Loucy (cell line): ENCODE data around the gene ZNF546.

Experiments used
- H2AFZ ChIP-seq: fragments of 200-600 bp; sonication (generic); 2 replicates; pipeline ENCODE4 v1.6.0; 2016; ENCODE audit warnings: antibody characterized with exemption, mild to moderate bottlenecking, low read length, moderate library complexity
- H3F3A ChIP-seq: fragments of 200-600 bp; 2 replicates; pipeline ENCODE4 v1.6.0; 2016; ENCODE audit warnings: antibody characterized with exemption, low read depth, mild to moderate bottlenecking
- H3K27me3 ChIP-seq: fragments of 200-600 bp; sonication (generic); 2 replicates; pipeline ENCODE4 v1.6.1; 2014; ENCODE audit warnings: low read length, mild to moderate bottlenecking; ENCODE audit not compliant: insufficient read depth, poor library complexity, severe bottlenecking
- H3K36me3 ChIP-seq: fragments of 200-600 bp; sonication (generic); 2 replicates; pipeline ENCODE4 v1.6.1; 2016; ENCODE audit warnings: low read length; ENCODE audit not compliant: insufficient read depth
- H3K4me1 ChIP-seq: fragments of 200-600 bp; sonication (generic); 2 replicates; pipeline ENCODE4 v1.5.1; 2014; ENCODE audit warnings: low read length, mild to moderate bottlenecking; ENCODE audit not compliant: insufficient read depth, poor library complexity, severe bottlenecking
- H3K4me2 ChIP-seq: fragments of 200-600 bp; sonication (generic); 2 replicates; pipeline ENCODE4 v1.6.0; 2014; ENCODE audit warnings: antibody characterized with exemption, low read length, low read depth, mild to moderate bottlenecking; ENCODE audit not compliant: poor library complexity, severe bottlenecking
- H3K4me3 ChIP-seq: fragments of 200-600 bp; sonication (generic); 2 replicates; pipeline ENCODE4 v1.5.1; 2014; ENCODE audit warnings: low read length, mild to moderate bottlenecking, mixed read lengths; ENCODE audit not compliant: poor library complexity, severe bottlenecking
- H3K79me2 ChIP-seq: fragments of 200-600 bp; sonication (generic); 2 replicates; pipeline ENCODE4 v1.6.1; 2014; ENCODE audit warnings: low read length; ENCODE audit not compliant: insufficient read depth
- H3K9ac ChIP-seq: fragments of 200-600 bp; sonication (generic); 2 replicates; pipeline ENCODE4 v1.6.0; 2014; ENCODE audit warnings: mild to moderate bottlenecking, low read depth, low read length, moderate library complexity; ENCODE audit not compliant: poor library complexity, severe bottlenecking
- H3K9me2 ChIP-seq: fragments of 200-600 bp; sonication (generic); replicated peaks from 2 replicates; pipeline ENCODE4 v1.6.1; 2016; ENCODE audit warnings: low read depth, low read length, mixed read lengths
- H3K9me3 ChIP-seq: fragments of 200-600 bp; sonication (generic); 2 replicates; pipeline ENCODE4 v1.6.1; 2014; ENCODE audit warnings: mild to moderate bottlenecking, antibody characterized with exemption, low read length, low read depth; ENCODE audit not compliant: insufficient read depth
- H4K20me1 ChIP-seq: fragments of 200-600 bp; sonication (generic); 2 replicates; pipeline ENCODE4 v1.6.0; 2014; ENCODE audit warnings: antibody characterized with exemption, low read length, mild to moderate bottlenecking; ENCODE audit not compliant: insufficient read depth, poor library complexity, severe bottlenecking
- EZH2phosphoT487 ChIP-seq: fragments of 200-600 bp; IDR thresholded peaks from 2 replicates; pipeline ENCODE4 v1.6.1; 2018; ENCODE audit warnings: antibody characterized with exemption, mild to moderate bottlenecking, moderate library complexity, borderline replicate concordance
- TF ChIP-seq, protein P1 (sequence below): fragments of 200-600 bp; sonication (generic); conservative IDR thresholded peaks from 2 replicates; pipeline ENCODE4 v1.5.1; 2014; ENCODE audit warnings: mild to moderate bottlenecking, antibody characterized with exemption, low read length

The ZNF546 gene

DNA sequence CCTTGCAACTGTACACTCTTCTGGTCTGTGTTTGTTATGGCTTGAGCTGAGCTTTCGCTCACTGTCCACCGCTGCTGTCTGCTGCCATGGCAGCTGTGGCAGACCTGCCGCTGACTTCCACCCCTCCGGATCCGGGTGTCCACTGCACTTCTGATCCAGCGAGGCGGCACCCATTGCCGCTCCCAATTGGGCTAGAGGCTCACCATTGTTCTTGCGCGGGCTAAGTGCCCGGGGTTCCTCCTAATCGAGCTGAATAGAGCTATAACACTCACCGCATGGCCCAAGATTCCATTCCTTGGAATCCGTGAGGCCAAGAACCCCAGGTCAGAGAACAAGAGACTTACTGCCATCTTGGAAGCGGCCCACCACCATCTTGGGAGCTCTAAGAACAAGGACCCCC, 28.1 kb upstream of the ZNF546 start:
- Histone ChIP-seq H3K4me2 (no peak overlapping the region), H3K9me3 (no peaks in the 10 kb centered on the region), H3K79me2 (peaks cover 26% of the 10 kb centered on the region), H3K36me3 (no peaks in the 10 kb centered on the region), H3K27me3 (no peaks in the 10 kb centered on the region), H3K4me3 (no peak overlapping the region), H2AFZ (no peak overlapping the region; the same call in 1 of the 2 replicates), H3K9ac (peak overlapping the region; percentile 83), H3F3A (no peaks in the 10 kb centered on the region), H4K20me1 (peaks cover 15% of the 10 kb centered on the region), H3K9me2 (no peaks in the 10 kb centered on the region), H3K4me1 (peaks cover 16% of the 10 kb centered on the region)
- no peak for TF ChIP-seq EZH2phosphoT487
- TF ChIP-seq, protein P1, sequence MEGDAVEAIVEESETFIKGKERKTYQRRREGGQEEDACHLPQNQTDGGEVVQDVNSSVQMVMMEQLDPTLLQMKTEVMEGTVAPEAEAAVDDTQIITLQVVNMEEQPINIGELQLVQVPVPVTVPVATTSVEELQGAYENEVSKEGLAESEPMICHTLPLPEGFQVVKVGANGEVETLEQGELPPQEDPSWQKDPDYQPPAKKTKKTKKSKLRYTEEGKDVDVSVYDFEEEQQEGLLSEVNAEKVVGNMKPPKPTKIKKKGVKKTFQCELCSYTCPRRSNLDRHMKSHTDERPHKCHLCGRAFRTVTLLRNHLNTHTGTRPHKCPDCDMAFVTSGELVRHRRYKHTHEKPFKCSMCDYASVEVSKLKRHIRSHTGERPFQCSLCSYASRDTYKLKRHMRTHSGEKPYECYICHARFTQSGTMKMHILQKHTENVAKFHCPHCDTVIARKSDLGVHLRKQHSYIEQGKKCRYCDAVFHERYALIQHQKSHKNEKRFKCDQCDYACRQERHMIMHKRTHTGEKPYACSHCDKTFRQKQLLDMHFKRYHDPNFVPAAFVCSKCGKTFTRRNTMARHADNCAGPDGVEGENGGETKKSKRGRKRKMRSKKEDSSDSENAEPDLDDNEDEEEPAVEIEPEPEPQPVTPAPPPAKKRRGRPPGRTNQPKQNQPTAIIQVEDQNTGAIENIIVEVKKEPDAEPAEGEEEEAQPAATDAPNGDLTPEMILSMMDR = no peak

DNA sequence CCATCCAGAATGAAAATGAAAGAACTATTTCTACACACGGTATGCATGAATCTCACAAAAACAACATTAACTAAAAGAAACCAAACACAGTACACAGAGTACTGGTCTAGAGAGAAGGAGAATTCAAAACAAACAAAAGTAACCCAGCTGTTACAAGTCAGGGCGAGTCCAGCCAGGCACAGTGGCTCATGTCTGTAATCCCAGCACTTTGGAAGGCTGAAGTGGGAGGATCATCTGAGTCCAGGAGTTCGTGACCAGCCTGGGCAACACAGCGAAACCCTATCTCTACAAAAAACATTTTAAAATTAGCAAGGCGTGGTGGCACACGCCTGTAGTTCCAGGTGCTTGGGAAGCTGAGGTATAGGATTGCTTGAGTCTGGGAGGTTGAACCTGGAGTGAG, 27.6 kb upstream of the ZNF546 start:
- H3K9ac ChIP-seq = peak overlapping the region; percentile 83
- peaks cover 3% of the 10 kb centered on the region; the same call in 1 of the 2 replicates for H3K36me3 ChIP-seq
- peaks cover 15% of the 10 kb centered on the region for H4K20me1 ChIP-seq
- H3K79me2 ChIP-seq = peaks cover 28% of the 10 kb centered on the region
- H2AFZ ChIP-seq = no peak overlapping the region; the same call in 1 of the 2 replicates
- no peak for TF ChIP-seq EZH2phosphoT487
- TF ChIP-seq, protein P1 = no peak
- no peak overlapping the region for H3K4me2 ChIP-seq
- no peaks in the 10 kb centered on the region for H3K9me2 ChIP-seq
- no peak overlapping the region for H3K4me3 ChIP-seq
- no peaks in the 10 kb centered on the region for H3F3A ChIP-seq
- peaks cover 16% of the 10 kb centered on the region for H3K4me1 ChIP-seq
- H3K9me3 ChIP-seq = no peaks in the 10 kb centered on the region
- no peaks in the 10 kb centered on the region for H3K27me3 ChIP-seq

DNA sequence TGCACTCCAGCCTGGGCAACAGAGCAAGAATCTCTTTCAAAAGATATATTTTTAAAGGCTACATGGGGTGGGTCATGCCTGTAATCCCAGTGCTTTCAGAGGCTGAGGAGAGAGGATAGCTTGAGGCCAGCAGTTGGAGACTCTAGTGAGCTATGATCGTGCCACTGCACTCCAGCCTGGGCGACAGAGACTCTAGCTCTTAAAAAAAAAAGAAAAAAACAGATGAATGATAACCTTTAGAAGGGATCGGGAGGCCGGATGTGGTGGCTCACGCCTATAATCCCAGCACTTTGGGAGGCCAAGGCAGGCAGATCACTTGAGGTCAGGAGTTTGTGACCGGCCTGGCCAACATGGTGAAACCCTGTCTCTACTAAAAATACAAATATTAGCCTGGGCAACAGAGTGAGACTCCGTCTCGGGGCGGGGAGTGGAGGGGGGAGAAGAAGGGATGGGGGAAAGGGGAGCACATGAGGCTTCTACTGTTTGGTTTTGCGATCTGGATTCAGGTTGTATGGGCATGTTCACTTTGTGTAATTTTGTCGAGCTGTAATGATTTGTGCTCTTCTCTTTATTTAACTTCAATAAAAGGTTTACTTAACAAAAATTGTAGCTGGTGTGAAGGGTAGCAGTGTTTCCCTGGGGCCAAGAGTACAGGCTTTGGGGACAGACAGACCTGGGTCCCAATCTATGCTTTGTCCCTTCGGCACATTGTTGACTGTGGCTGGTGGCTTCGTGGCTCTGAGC, 27.0 kb upstream of the ZNF546 start:
- Histone ChIP-seq H3K9me3 (no peaks in the 10 kb centered on the region), H3K9me2 (no peaks in the 10 kb centered on the region), H3K9ac (peak overlapping the region; percentile 83), H4K20me1 (peaks cover 15% of the 10 kb centered on the region), H3K4me2 (peak overlapping the region; percentile 87), H3K36me3 (peaks cover 9% of the 10 kb centered on the region; the same call in 1 of the 2 replicates), H3K27me3 (no peaks in the 10 kb centered on the region), H3F3A (no peaks in the 10 kb centered on the region), H3K79me2 (peaks cover 28% of the 10 kb centered on the region), H3K4me1 (peaks cover 16% of the 10 kb centered on the region), H2AFZ (peak overlapping the region; percentile 92), H3K4me3 (peak overlapping the region; percentile 94)
- TF ChIP-seq, protein P1 = no peak
- TF ChIP-seq EZH2phosphoT487 = no peak
